22Rv1 (cell line): ENCODE measurements around the gene CFAP298.

Source experiments
- ZFX ChIP-seq: fragments of 450-650 bp; IDR thresholded peaks from 2 replicates; pipeline ENCODE4 v1.6.1; 2017; ENCODE audit warnings: antibody characterized with exemption, borderline replicate concordance
- TF ChIP-seq, protein P1 (sequence below): fragments of 450-650 bp; IDR thresholded peaks from 2 replicates; pipeline ENCODE4 v1.5.1; 2017; ENCODE audit warnings: mild to moderate bottlenecking

DNA sequence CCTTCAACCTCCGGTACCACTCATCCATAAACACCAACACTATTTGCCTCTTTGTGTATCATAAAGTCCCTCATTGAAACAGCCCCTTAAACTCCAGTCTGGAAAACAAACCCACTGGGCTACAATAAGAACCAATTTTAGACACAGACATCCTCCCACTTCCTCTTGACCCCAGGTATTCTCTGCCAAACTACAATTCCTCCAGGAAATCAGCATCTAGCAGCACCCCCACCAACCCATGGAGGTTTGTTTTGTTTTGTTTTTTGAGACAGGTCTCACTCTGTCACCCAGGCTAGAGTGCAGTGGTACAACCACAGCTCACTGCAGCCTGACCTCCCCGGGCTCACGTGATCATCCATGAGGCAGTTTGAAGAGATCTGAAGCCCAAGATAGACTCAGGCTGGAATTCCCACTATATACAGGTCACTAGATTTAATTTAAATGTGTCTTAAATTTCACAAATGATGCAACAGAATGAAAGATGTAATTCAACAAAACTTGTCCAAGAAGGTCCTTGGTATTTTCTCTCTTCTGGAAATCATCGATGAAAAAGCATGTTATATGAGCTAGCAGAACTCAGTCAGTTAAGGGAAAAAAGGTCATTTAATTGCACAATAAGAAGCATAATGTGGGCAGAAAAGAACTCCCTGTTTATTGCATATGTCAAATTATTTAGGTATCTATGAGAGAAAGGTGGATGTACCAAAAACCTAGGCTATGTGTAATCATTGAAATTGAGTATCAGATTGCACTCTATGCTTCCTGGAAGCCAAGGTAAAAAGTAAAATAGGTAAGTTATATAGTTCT, 57.1 kb downstream of the CFAP298 start:
- TF ChIP-seq, protein P1, sequence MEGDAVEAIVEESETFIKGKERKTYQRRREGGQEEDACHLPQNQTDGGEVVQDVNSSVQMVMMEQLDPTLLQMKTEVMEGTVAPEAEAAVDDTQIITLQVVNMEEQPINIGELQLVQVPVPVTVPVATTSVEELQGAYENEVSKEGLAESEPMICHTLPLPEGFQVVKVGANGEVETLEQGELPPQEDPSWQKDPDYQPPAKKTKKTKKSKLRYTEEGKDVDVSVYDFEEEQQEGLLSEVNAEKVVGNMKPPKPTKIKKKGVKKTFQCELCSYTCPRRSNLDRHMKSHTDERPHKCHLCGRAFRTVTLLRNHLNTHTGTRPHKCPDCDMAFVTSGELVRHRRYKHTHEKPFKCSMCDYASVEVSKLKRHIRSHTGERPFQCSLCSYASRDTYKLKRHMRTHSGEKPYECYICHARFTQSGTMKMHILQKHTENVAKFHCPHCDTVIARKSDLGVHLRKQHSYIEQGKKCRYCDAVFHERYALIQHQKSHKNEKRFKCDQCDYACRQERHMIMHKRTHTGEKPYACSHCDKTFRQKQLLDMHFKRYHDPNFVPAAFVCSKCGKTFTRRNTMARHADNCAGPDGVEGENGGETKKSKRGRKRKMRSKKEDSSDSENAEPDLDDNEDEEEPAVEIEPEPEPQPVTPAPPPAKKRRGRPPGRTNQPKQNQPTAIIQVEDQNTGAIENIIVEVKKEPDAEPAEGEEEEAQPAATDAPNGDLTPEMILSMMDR = no peak
- TF ChIP-seq ZFX = no peak
